ENCODE measurements around the gene USF2.

USF2 gene

GRCh38 chr19:35266520-35267352, 2.0 kb upstream of the USF2 start:
- peaks cover 24% of the 10 kb centered on the region for H3K36me3 Mint-ChIP-seq (ENCODE audit: low read depth)
- H3K27ac Mint-ChIP-seq: peak overlapping the region; percentile 97
- H3K9me3 Mint-ChIP-seq: no peaks in the 10 kb centered on the region
- H3K27me3 Mint-ChIP-seq (ENCODE audit: low read depth): no peaks in the 10 kb centered on the region
- H3K4me1 Mint-ChIP-seq (ENCODE audit: low read depth): peaks cover 13% of the 10 kb centered on the region
- DNase-seq (ENCODE audit: low spot score): no peak
- peak overlapping the region; percentile 95 for H3K4me3 Mint-ChIP-seq

- no peaks in the 10 kb centered on the region for H3K27me3 Mint-ChIP-seq (ENCODE audit: low read depth)
- peaks cover 13% of the 10 kb centered on the region for H3K4me1 Mint-ChIP-seq (ENCODE audit: low read depth)
- peak overlapping the region; percentile 95 for H3K4me3 Mint-ChIP-seq
- H3K9me3 Mint-ChIP-seq: no peaks in the 10 kb centered on the region
- H3K27ac Mint-ChIP-seq: peak overlapping the region; percentile 97
- DNase-seq (ENCODE audit: low spot score): peak; percentile 42
- H3K36me3 Mint-ChIP-seq (ENCODE audit: low read depth): peaks cover 30% of the 10 kb centered on the region
Measured at GRCh38 chr19:35267353-35267817, 1.4 kb upstream of the USF2 start.

DNA sequence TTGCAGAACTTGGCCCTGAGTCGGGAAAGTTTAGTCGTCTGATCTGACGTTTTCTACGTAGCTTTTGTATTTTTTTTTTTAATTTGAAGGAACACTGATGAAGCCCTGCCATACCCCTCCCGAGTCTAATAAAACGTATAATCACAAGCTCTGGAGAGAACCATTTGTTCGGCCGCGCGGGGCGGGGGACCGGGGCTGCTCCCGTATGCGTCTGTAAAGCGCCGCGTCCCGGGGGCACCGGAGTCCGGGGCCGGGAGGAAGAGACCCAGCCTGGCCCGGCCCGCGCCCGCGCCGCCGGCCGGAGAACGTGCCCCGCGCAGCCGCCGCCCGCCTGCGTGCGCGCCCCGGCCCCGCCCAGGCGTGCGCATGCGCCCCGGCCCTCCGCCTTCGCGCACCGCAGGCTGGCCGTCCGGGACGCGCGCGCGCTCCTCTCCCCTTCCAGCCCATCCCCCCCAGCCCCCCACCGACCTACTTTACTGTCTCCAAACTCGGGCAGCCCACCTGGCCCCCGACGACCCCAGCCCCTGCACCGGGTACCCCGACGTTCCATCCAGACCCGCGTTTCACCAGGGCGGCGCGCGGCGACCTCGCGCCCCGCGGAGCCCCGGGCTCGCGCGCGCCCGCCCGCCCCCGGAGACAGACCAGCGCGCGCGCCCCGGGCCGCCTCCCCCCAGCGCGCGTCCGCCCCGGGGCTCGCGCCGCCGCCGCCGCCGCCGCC, 785 bp upstream of the USF2 start:
- no peaks in the 10 kb centered on the region for H3K27me3 Mint-ChIP-seq (ENCODE audit: low read depth)
- peak overlapping the region; percentile 95 for H3K4me3 Mint-ChIP-seq
- H3K4me1 Mint-ChIP-seq (ENCODE audit: low read depth): peaks cover 13% of the 10 kb centered on the region
- no peaks in the 10 kb centered on the region for H3K9me3 Mint-ChIP-seq
- peaks cover 32% of the 10 kb centered on the region for H3K36me3 Mint-ChIP-seq (ENCODE audit: low read depth)
- peak overlapping the region; percentile 97 for H3K27ac Mint-ChIP-seq
- DNase-seq (ENCODE audit: low spot score): peak; percentile 81

GRCh38 chr19:35269438-35270117, 816 bp downstream of the USF2 start:
- Mint-ChIP-seq H3K27ac (peak overlapping the region; percentile 69), H3K9me3 (no peaks in the 10 kb centered on the region), H3K27me3 (ENCODE audit: low read depth) (no peaks in the 10 kb centered on the region), H3K4me1 (ENCODE audit: low read depth) (peaks cover 10% of the 10 kb centered on the region), H3K4me3 (peak overlapping the region; percentile 69), H3K36me3 (ENCODE audit: low read depth) (peaks cover 45% of the 10 kb centered on the region)
- DNase-seq (ENCODE audit: low spot score): peak; percentile 80

DNA sequence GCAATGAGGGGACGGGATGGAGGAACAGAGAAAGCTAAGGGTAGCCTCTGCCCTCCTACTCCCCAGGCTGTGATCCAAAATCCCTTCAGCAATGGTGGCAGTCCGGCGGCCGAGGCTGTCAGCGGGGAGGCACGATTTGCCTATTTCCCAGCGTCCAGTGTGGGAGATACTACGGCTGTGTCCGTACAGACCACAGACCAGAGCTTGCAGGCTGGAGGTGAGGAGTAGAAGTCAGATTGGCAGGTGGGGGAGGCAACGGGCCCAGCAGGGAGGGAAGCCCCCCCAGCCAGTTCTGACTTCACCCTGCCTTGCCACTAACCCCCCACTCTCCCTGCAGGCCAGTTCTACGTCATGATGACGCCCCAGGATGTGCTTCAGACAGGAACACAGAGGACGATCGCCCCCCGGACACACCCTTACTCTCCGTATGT, 1.6 kb downstream of the USF2 start:
- DNase-seq (ENCODE audit: low spot score): no peak
- Mint-ChIP-seq H3K4me3 (peak overlapping the region; percentile 69), H3K27me3 (ENCODE audit: low read depth) (no peaks in the 10 kb centered on the region), H3K9me3 (no peaks in the 10 kb centered on the region), H3K36me3 (ENCODE audit: low read depth) (peaks cover 48% of the 10 kb centered on the region), H3K4me1 (ENCODE audit: low read depth) (peaks cover 8% of the 10 kb centered on the region), H3K27ac (peak overlapping the region; percentile 20)

DNA sequence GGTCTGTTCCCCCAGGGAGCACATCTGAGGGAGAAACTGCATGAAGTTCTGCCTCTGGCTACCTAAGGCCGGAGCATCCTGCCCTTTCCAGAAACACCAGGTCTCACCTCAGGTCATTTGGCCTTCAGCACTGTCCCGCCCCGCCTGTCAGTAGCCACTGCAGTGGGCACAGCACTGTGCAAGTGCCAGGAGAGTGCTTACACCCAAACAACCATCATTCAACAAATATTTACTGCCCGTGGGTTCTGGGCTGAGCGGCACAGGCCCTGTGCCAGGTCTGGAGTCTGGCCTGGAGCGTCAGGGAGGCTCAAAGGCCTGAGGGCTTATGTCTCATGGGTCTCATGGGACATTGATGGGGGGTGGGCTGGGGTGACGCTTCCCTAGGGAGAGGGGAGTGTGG, 2.8 kb downstream of the USF2 start:
- H3K27me3 Mint-ChIP-seq (ENCODE audit: low read depth): no peaks in the 10 kb centered on the region
- peak overlapping the region; percentile 24 for H3K4me3 Mint-ChIP-seq
- peaks cover 51% of the 10 kb centered on the region for H3K36me3 Mint-ChIP-seq (ENCODE audit: low read depth)
- DNase-seq (ENCODE audit: low spot score): no peak
- peak overlapping the region; percentile 41 for H3K27ac Mint-ChIP-seq
- H3K4me1 Mint-ChIP-seq (ENCODE audit: low read depth): peaks cover 1% of the 10 kb centered on the region
- no peaks in the 10 kb centered on the region for H3K9me3 Mint-ChIP-seq

DNA sequence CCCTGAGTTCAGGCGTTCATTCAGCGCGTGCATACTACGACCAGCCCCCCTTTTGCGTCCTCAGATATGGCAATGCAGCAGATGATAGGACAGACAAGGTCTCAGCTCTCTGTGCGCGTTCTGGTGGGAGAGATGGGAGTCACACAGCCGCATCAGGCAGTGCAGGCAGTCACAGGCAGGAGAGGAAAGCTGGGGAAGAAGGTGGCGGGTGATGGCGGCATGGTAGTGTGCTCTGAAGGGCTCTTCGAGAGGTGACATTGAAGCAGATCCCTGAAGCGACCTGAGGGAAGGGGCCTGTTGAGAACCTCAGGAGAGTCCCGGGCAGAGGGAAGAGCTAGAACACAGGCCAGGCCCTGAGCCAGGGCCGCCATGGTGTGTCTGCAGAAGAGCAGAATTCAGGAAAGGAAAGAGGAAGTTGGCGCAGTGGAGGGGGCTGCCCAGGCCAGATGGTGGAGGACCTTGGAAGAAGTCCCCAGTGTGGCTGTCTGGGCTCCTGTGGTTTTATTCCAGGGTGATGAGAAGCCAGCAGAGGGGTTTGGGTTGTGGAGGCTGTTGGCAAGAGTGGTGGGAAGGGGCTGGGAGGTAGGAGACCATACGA, 3.5 kb downstream of the USF2 start:
- H3K4me3 Mint-ChIP-seq: no peak overlapping the region
- no peak for DNase-seq (ENCODE audit: low spot score)
- H3K36me3 Mint-ChIP-seq (ENCODE audit: low read depth): peaks cover 53% of the 10 kb centered on the region
- no peaks in the 10 kb centered on the region for H3K9me3 Mint-ChIP-seq
- H3K4me1 Mint-ChIP-seq (ENCODE audit: low read depth): peaks cover 1% of the 10 kb centered on the region
- H3K27ac Mint-ChIP-seq: no peak overlapping the region
- H3K27me3 Mint-ChIP-seq (ENCODE audit: low read depth): no peaks in the 10 kb centered on the region

GRCh38 chr19:35272954-35273649, 4.3 kb downstream of the USF2 start:
- peak overlapping the region; percentile 6 for H3K27ac Mint-ChIP-seq
- H3K9me3 Mint-ChIP-seq: no peaks in the 10 kb centered on the region
- H3K36me3 Mint-ChIP-seq (ENCODE audit: low read depth): peaks cover 51% of the 10 kb centered on the region
- no peaks in the 10 kb centered on the region for H3K27me3 Mint-ChIP-seq (ENCODE audit: low read depth)
- no peak overlapping the region for H3K4me3 Mint-ChIP-seq
- no peak for DNase-seq (ENCODE audit: low spot score)
- no peaks in the 10 kb centered on the region for H3K4me1 Mint-ChIP-seq (ENCODE audit: low read depth)

DNA sequence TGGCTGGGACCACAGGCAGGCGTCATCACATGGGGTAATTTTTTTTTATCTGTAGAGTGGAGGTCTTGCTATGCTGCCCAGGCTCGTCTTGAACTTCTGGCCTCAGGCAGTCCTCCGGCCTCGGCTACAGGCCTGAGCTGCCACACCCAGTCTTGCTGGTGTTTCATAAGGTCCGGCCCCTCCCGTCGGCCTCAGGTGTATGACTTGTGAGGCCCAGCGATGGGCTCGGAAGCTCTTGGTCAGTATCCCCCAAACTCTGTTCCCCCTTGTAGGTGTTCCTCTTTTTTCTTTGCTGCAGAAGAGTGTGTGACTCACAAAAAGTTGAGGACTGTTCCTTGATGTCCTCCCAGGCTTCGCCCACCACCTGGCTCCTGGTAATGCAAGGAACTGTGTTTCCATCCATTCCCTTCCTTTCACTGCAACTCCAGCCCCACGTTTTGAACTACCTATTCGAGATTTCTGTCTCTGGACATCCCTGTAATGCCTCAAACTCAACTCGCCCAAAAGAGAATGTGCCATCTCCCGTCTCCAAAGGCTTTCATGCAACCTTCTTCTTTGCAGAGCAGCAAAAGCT, 5.0 kb downstream of the USF2 start:
- peak overlapping the region; percentile 37 for H3K27ac Mint-ChIP-seq
- no peak overlapping the region for H3K4me3 Mint-ChIP-seq
- H3K9me3 Mint-ChIP-seq: no peaks in the 10 kb centered on the region
- H3K36me3 Mint-ChIP-seq (ENCODE audit: low read depth): peaks cover 51% of the 10 kb centered on the region
- H3K4me1 Mint-ChIP-seq (ENCODE audit: low read depth): no peaks in the 10 kb centered on the region
- no peak for DNase-seq (ENCODE audit: low spot score)
- no peaks in the 10 kb centered on the region for H3K27me3 Mint-ChIP-seq (ENCODE audit: low read depth)

- peaks cover 53% of the 10 kb centered on the region for H3K36me3 Mint-ChIP-seq (ENCODE audit: low read depth)
- H3K4me3 Mint-ChIP-seq: no peak overlapping the region
- no peaks in the 10 kb centered on the region for H3K9me3 Mint-ChIP-seq
- DNase-seq (ENCODE audit: low spot score): no peak
- H3K4me1 Mint-ChIP-seq (ENCODE audit: low read depth): no peaks in the 10 kb centered on the region
- no peaks in the 10 kb centered on the region for H3K27me3 Mint-ChIP-seq (ENCODE audit: low read depth)
- H3K27ac Mint-ChIP-seq: peak overlapping the region; percentile 37
Measured at GRCh38 chr19:35274323-35274722, 5.6 kb downstream of the USF2 start.

GRCh38 chr19:35276706-35277281, 8.0 kb downstream of the USF2 start:
- no peaks in the 10 kb centered on the region for H3K9me3 Mint-ChIP-seq
- peaks cover 38% of the 10 kb centered on the region for H3K36me3 Mint-ChIP-seq (ENCODE audit: low read depth)
- no peak for DNase-seq (ENCODE audit: low spot score)
- H3K27me3 Mint-ChIP-seq (ENCODE audit: low read depth): peaks cover 4% of the 10 kb centered on the region
- no peak overlapping the region for H3K27ac Mint-ChIP-seq
- H3K4me1 Mint-ChIP-seq (ENCODE audit: low read depth): no peaks in the 10 kb centered on the region
- no peak overlapping the region for H3K4me3 Mint-ChIP-seq

DNA sequence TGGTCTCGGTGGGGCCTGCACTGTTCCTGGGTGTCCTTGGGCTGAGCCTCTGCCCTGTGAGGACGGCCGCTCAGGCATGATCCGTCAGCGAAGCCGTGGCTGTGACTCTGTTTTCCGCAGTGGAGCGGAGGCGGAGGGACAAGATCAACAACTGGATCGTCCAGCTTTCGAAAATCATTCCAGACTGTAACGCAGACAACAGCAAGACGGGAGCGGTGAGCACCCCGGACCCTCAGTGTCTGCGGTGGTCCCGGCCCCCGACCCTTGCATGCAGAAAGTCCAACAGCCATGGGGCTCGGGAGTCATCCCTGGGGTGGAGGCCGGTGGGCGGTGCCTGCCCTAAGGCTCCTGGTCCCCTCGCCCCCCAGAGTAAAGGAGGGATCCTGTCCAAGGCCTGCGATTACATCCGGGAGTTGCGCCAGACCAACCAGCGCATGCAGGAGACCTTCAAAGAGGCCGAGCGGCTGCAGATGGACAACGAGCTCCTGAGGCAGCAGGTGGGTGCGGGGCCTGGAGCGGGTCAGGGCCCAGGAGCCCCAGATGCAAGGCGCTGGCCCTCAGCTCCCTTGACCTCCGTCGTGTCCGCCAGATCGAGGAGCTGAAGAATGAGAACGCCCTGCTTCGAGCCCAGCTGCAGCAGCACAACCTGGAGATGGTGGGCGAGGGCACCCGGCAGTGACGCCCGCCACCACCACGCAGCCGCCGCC, 10.0 kb downstream of the USF2 start:
- Mint-ChIP-seq H3K9me3 (no peaks in the 10 kb centered on the region), H3K36me3 (ENCODE audit: low read depth) (peaks cover 24% of the 10 kb centered on the region), H3K4me1 (ENCODE audit: low read depth) (no peaks in the 10 kb centered on the region), H3K27ac (no peak overlapping the region), H3K27me3 (ENCODE audit: low read depth) (peaks cover 19% of the 10 kb centered on the region), H3K4me3 (no peak overlapping the region)
- DNase-seq (ENCODE audit: low spot score): no peak
